ENCODE results near the gene GOLGA6L7. TPM values are rescaled to one million over a fixed set of nuclear protein-coding genes. Genes with fewer than 3 reads are reported as not detected.

The GOLGA6L7 gene
- total and polyA plus RNA-seq, 2 of the 8 experiments (the other 6 are each of a cell fraction or from before 2014, with no cell fraction given), result not detected

DNA sequence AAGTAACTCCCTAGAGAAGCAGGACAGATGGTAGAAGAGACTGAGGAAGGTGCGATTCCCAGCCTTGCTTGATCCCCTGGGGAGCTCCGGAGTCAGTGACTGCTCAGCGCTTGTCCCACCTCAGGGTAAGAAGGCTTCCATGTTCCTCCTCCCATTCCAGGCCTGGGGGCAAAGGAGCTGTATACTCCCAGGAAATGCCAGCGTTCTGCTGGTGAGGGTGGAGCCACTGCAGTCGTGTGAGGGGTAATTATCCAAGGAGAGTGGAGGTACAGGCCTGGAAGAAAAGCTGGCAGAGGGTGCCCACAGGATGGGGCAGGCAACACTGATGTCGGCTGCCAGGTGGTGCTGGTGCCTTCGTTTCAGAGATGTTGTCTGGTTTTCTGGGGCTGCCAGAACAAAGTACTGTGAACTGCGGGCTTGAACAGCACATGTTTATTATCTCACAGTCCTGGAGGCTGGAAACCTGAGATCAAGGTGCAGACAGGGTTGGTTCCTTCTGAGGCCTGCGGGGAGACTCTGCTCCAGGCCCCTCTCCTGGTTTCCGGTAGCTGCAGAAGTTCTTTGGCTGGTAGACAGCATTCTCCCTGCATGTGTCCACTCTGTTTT is 25.2 kb upstream of the GOLGA6L7 start (continued):
- TF ChIP-seq, protein P1, sequence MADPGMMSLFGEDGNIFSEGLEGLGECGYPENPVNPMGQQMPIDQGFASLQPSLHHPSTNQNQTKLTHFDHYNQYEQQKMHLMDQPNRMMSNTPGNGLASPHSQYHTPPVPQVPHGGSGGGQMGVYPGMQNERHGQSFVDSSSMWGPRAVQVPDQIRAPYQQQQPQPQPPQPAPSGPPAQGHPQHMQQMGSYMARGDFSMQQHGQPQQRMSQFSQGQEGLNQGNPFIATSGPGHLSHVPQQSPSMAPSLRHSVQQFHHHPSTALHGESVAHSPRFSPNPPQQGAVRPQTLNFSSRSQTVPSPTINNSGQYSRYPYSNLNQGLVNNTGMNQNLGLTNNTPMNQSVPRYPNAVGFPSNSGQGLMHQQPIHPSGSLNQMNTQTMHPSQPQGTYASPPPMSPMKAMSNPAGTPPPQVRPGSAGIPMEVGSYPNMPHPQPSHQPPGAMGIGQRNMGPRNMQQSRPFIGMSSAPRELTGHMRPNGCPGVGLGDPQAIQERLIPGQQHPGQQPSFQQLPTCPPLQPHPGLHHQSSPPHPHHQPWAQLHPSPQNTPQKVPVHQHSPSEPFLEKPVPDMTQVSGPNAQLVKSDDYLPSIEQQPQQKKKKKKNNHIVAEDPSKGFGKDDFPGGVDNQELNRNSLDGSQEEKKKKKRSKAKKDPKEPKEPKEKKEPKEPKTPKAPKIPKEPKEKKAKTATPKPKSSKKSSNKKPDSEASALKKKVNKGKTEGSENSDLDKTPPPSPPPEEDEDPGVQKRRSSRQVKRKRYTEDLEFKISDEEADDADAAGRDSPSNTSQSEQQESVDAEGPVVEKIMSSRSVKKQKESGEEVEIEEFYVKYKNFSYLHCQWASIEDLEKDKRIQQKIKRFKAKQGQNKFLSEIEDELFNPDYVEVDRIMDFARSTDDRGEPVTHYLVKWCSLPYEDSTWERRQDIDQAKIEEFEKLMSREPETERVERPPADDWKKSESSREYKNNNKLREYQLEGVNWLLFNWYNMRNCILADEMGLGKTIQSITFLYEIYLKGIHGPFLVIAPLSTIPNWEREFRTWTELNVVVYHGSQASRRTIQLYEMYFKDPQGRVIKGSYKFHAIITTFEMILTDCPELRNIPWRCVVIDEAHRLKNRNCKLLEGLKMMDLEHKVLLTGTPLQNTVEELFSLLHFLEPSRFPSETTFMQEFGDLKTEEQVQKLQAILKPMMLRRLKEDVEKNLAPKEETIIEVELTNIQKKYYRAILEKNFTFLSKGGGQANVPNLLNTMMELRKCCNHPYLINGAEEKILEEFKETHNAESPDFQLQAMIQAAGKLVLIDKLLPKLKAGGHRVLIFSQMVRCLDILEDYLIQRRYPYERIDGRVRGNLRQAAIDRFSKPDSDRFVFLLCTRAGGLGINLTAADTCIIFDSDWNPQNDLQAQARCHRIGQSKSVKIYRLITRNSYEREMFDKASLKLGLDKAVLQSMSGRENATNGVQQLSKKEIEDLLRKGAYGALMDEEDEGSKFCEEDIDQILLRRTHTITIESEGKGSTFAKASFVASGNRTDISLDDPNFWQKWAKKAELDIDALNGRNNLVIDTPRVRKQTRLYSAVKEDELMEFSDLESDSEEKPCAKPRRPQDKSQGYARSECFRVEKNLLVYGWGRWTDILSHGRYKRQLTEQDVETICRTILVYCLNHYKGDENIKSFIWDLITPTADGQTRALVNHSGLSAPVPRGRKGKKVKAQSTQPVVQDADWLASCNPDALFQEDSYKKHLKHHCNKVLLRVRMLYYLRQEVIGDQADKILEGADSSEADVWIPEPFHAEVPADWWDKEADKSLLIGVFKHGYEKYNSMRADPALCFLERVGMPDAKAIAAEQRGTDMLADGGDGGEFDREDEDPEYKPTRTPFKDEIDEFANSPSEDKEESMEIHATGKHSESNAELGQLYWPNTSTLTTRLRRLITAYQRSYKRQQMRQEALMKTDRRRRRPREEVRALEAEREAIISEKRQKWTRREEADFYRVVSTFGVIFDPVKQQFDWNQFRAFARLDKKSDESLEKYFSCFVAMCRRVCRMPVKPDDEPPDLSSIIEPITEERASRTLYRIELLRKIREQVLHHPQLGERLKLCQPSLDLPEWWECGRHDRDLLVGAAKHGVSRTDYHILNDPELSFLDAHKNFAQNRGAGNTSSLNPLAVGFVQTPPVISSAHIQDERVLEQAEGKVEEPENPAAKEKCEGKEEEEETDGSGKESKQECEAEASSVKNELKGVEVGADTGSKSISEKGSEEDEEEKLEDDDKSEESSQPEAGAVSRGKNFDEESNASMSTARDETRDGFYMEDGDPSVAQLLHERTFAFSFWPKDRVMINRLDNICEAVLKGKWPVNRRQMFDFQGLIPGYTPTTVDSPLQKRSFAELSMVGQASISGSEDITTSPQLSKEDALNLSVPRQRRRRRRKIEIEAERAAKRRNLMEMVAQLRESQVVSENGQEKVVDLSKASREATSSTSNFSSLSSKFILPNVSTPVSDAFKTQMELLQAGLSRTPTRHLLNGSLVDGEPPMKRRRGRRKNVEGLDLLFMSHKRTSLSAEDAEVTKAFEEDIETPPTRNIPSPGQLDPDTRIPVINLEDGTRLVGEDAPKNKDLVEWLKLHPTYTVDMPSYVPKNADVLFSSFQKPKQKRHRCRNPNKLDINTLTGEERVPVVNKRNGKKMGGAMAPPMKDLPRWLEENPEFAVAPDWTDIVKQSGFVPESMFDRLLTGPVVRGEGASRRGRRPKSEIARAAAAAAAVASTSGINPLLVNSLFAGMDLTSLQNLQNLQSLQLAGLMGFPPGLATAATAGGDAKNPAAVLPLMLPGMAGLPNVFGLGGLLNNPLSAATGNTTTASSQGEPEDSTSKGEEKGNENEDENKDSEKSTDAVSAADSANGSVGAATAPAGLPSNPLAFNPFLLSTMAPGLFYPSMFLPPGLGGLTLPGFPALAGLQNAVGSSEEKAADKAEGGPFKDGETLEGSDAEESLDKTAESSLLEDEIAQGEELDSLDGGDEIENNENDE (IDR thresholded peaks at IDR 0.05; ENCODE audit: insufficient replicate concordance, low read length), result no peak
- no peak for TF ChIP-seq TBP (IDR thresholded peaks at IDR 0.05; ENCODE audit: low read depth, low read length)
